Caco-2 (cell line): ENCODE measurements around the gene GUF1. TPM values are rescaled to one million over a fixed set of nuclear protein-coding genes. Genes with fewer than 3 reads are reported as not detected.

Source experiments
- BruUV-seq: library from RNA; stranded (reverse); fragments of 400-500 nt; replicated peaks from 2 replicates; lab custom pipeline; 2021; lab: Mats Ljungman, UMichigan
- CTCF ChIA-PET: fragments of 300-600 bp; sonication (Branson Sonifier 250); formaldehyde crosslinking; loops from one replicate; lab custom pipeline; 2022; ENCODE audit warnings: antibody characterized with exemption; lab: Charles Lee
- POLR2A ChIA-PET: fragments of 300-600 bp; sonication (Branson Sonifier 250); formaldehyde crosslinking; loops from one replicate; lab custom pipeline; 2022; ENCODE audit warnings: antibody characterized with exemption; lab: Charles Lee
- DNase-seq, 2 experiments: peaks; one replicate each; pipeline versions ENCODE4 v3.0.0 to v3.0.0-alpha.2; 2020 to 2022
- H3K27me3 ChIP-seq: replicated peaks from 2 replicates; pipeline ENCODE4 v1.6.0; 2011; ENCODE audit warnings: low read length; ENCODE audit not compliant: control insufficient read depth, insufficient read depth
- H3K36me3 ChIP-seq: 2 replicates; pipeline ENCODE4 v1.5.1; 2011; ENCODE audit warnings: low read length; ENCODE audit not compliant: control insufficient read depth, insufficient read depth
- H3K4me1 ChIP-seq: fragments of 250-450 bp; sonication (Bioruptor Pico); 2 replicates; pipeline ENCODE4 v1.5.1; 2020; ENCODE audit warnings: mild to moderate bottlenecking
- H3K4me3 ChIP-seq: 2 replicates; pipeline ENCODE4 v1.5.1; 2011; ENCODE audit warnings: low read depth, mild to moderate bottlenecking, control low read depth, low read length
- H3K9me3 ChIP-seq: fragments of 250-450 bp; sonication (Bioruptor Pico); 2 replicates; pipeline ENCODE4 v1.5.1; 2020; ENCODE audit warnings: mild to moderate bottlenecking, moderate library complexity
- H3K27ac Mint-ChIP-seq: one replicate; pipeline ENCODE4 v1.8.0; 2022; ENCODE audit warnings: mixed read lengths; ENCODE audit not compliant: unreplicated experiment
- H3K27me3 Mint-ChIP-seq: one replicate; pipeline ENCODE4 v1.8.0; 2022; ENCODE audit warnings: mixed read lengths; ENCODE audit not compliant: insufficient read depth, unreplicated experiment
- H3K36me3 Mint-ChIP-seq: one replicate; pipeline ENCODE4 v1.8.0; 2022; ENCODE audit warnings: mild to moderate bottlenecking, mixed read lengths; ENCODE audit not compliant: insufficient read depth, unreplicated experiment
- H3K4me1 Mint-ChIP-seq: one replicate; pipeline ENCODE4 v1.8.0; 2022; ENCODE audit warnings: low read depth, mixed read lengths; ENCODE audit not compliant: unreplicated experiment
- H3K4me3 Mint-ChIP-seq: one replicate; pipeline ENCODE4 v1.8.0; 2022; ENCODE audit warnings: mild to moderate bottlenecking, moderate library complexity, mixed read lengths; ENCODE audit not compliant: unreplicated experiment
- H3K9me3 Mint-ChIP-seq: one replicate; pipeline ENCODE4 v1.8.0; 2022; ENCODE audit warnings: mixed read lengths; ENCODE audit not compliant: unreplicated experiment
- CTCF ChIP-seq, 2 experiments: fragments of 200-600 bp in 1 of 2; IDR thresholded peaks; 1 replicate in 1 of 2; 2 replicates in 1 of 2; pipeline versions ENCODE4 v1.5.1 to v1.8.0; 2011 to 2022; ENCODE audit warnings: antibody characterized with exemption in 1 of 2, control low read depth in 1 of 2, inconsistent platforms in 1 of 2, low read depth in 1 of 2, low read length in 1 of 2, mild to moderate bottlenecking in 1 of 2, moderate library complexity in 1 of 2; ENCODE audit not compliant: insufficient read depth in 1 of 2, severe bottlenecking in 1 of 2, unreplicated experiment in 1 of 2
- intact Hi-C: fragments of 100-400 bp; cut with micrococcal nuclease; formaldehyde crosslinking; loops from one replicate; pipeline ENCODE4 v1.10.0; 2022; ENCODE audit not compliant: unreplicated experiment
- total RNA-seq: library from RNA; stranded (reverse); gene quantifications from 2 replicates; pipeline ENCODE4 v1.2.3, GENCODE V29; 2022

The GUF1 gene
- total RNA-seq, 1 experiment from 2014 or later, result 29.0 TPM

DNA sequence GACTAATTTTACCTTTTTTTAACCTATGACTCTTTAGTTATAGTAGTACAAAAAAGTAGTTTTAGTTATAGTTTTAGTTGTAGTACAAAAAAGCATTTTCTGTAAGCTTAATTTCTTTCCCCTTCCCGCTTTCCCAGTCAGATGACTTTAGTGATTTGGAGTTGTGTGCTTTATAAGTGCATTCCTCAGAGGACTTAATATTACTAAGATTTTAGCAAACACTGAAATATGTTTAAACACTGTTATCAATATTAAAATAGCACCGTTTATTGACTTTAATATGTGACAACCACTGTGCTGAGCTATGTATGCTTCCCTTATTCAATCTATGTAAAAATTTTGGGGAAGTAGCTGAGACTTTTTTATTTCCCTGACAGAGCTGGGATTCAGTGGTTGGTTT lies 22.8 kb downstream of the GUF1 start:
- no peaks in the 10 kb centered on the region; the same call in 1 of the 2 replicates for H3K36me3 ChIP-seq
- TF ChIP-seq CTCF (IDR thresholded peaks at IDR 0.05; ENCODE audit: insufficient read depth in 1 of 2, low read depth in 1 of 2, low read length in 1 of 2, severe bottlenecking in 1 of 2, unreplicated experiment in 1 of 2), result no peak
- H3K36me3 Mint-ChIP-seq, result peaks cover 53% of the 10 kb centered on the region

GRCh38 chr4:44704673-44705072 lies 26.5 kb downstream of the GUF1 start:
- H3K36me3 Mint-ChIP-seq, result peaks cover 17% of the 10 kb centered on the region
- no peak for DNase-seq
- BruUV-seq, result no TSS peak
- no peaks in the 10 kb centered on the region for H3K9me3 Mint-ChIP-seq
- CTCF ChIA-PET, result no interaction called here
- no peaks in the 10 kb centered on the region for H3K36me3 ChIP-seq
- no peak overlapping the region for H3K4me3 Mint-ChIP-seq
- no peak overlapping the region for H3K27ac Mint-ChIP-seq
- TF ChIP-seq CTCF (IDR thresholded peaks at IDR 0.05; ENCODE audit: insufficient read depth in 1 of 2, low read depth in 1 of 2, low read length in 1 of 2, severe bottlenecking in 1 of 2, unreplicated experiment in 1 of 2), result no peak
- H3K9me3 ChIP-seq, result no peaks in the 10 kb centered on the region
- POLR2A ChIA-PET, result no interaction called here
- intact Hi-C loops, result no loop called here
- H3K4me3 ChIP-seq, result no peak overlapping the region
- H3K27me3 Mint-ChIP-seq, result no peaks in the 10 kb centered on the region
- H3K4me1 Mint-ChIP-seq, result peaks cover 6% of the 10 kb centered on the region
- H3K4me1 ChIP-seq, result no peaks in the 10 kb centered on the region
- H3K27me3 ChIP-seq, result no peaks in the 10 kb centered on the region

More for the DNA sequence above, 22.8 kb downstream of the GUF1 start:
- intact Hi-C loops, result no loop called here
- no peaks in the 10 kb centered on the region for H3K4me1 ChIP-seq
- DNase-seq, result no peak
- H3K27me3 ChIP-seq, result no peaks in the 10 kb centered on the region
- no peaks in the 10 kb centered on the region for H3K9me3 ChIP-seq
- BruUV-seq, result no TSS peak
- POLR2A ChIA-PET, result interaction anchor here (0.6 kb wide), 1 partner anchor 25 kb away, joined by 3 read pairs; the partner anchor contains the start of gene GNPDA2
- no peaks in the 10 kb centered on the region for H3K9me3 Mint-ChIP-seq
- H3K27me3 Mint-ChIP-seq, result no peaks in the 10 kb centered on the region
- H3K4me1 Mint-ChIP-seq, result peaks cover 6% of the 10 kb centered on the region
- CTCF ChIA-PET, result no interaction called here
- H3K4me3 Mint-ChIP-seq, result no peak overlapping the region
- no peak overlapping the region for H3K4me3 ChIP-seq
- no peak overlapping the region for H3K27ac Mint-ChIP-seq

DNA sequence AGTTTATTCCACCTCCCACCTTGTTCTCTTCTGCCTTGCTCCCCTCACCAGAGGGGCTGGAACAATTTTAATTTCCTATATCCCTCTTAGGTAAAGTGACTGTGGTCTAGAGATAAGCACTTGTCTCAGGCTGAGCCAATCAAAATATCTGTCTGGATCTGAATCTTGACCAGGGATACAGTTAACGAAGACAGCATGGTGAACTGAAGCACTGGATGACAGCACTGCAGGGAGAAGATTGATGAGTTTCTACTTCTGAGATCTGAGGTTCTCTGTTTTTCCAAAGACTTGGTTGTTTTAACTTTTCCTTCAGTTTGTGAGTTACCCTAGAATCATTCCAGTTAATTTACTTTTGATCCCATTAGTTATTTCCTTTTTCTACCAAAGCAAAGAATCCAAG lies 34.9 kb downstream of the GUF1 start:
- no peaks in the 10 kb centered on the region for H3K9me3 ChIP-seq
- no peaks in the 10 kb centered on the region for H3K9me3 Mint-ChIP-seq
- no peaks in the 10 kb centered on the region for H3K27me3 Mint-ChIP-seq
- no peaks in the 10 kb centered on the region for H3K27me3 ChIP-seq
- TF ChIP-seq CTCF (IDR thresholded peaks at IDR 0.05; ENCODE audit: insufficient read depth in 1 of 2, low read depth in 1 of 2, low read length in 1 of 2, severe bottlenecking in 1 of 2, unreplicated experiment in 1 of 2), result no peak
- no peaks in the 10 kb centered on the region for H3K4me1 Mint-ChIP-seq
- H3K27ac Mint-ChIP-seq, result no peak overlapping the region
- POLR2A ChIA-PET, result no interaction called here
- DNase-seq, result no peak
- intact Hi-C loops, result no loop called here
- no peaks in the 10 kb centered on the region for H3K36me3 ChIP-seq
- no peak overlapping the region for H3K4me3 ChIP-seq
- peaks cover 6% of the 10 kb centered on the region for H3K36me3 Mint-ChIP-seq
- H3K4me1 ChIP-seq, result no peaks in the 10 kb centered on the region
- H3K4me3 Mint-ChIP-seq, result no peak overlapping the region
- no TSS peak for BruUV-seq
- CTCF ChIA-PET, result no interaction called here
